Thyroid gland (tissue), 4 donors: ENCODE measurements around the gene AP3S2. TPM values are rescaled to one million over a fixed set of nuclear protein-coding genes. Genes with fewer than 3 reads are reported as not detected.

ENCODE experiments used
- DNase-seq, 2 donors: peaks; one replicate each; pipeline ENCODE4 v3.0.0-alpha.2; 2019
- H3K27ac ChIP-seq, 3 donors: fragments of 200-600 bp; sonication (generic); 1 replicate in 2 of 3; 2 replicates in 1 of 3; pipeline ENCODE4 v1.5.1; 2016 to 2019; ENCODE audit warnings: mild to moderate bottlenecking in 1 of 3, moderate library complexity in 1 of 3
- H3K27me3 ChIP-seq: fragments of 200-600 bp; sonication (generic); one replicate; pipeline ENCODE4 v1.5.1; 2019
- H3K36me3 ChIP-seq, 2 donors: fragments of 200-600 bp; sonication (generic); one replicate each; pipeline ENCODE4 v1.5.1; 2016 to 2019
- H3K4me1 ChIP-seq, 2 donors: fragments of 200-600 bp; sonication (generic); one replicate each; pipeline ENCODE4 v1.5.1; 2017 to 2019
- H3K4me3 ChIP-seq, 3 donors: fragments of 200-600 bp; sonication (generic); replicated peaks in 1 of 3; 1 replicate in 2 of 3; 2 replicates in 1 of 3; pipeline ENCODE4 v1.5.1; 2016; ENCODE audit warnings: mild to moderate bottlenecking in 1 of 3
- H3K9me3 ChIP-seq: fragments of 200-600 bp; sonication (generic); one replicate; pipeline ENCODE4 v1.5.1; 2017
- CTCF ChIP-seq, 6 experiments: fragments of 200-600 bp in 3 of 6; fragments of 450-650 bp in 3 of 6; sonication (generic) in 3 of 6; IDR thresholded peaks; one replicate each; pipeline ENCODE4 v1.5.1; 2016 to 2019; ENCODE audit warnings: antibody characterized with exemption in 6 of 6, mild to moderate bottlenecking in 2 of 6, inconsistent platforms in 1 of 6, moderate library complexity in 1 of 6
- POLR2A ChIP-seq, 2 donors: fragments of 450-650 bp; IDR thresholded peaks; one replicate each; pipeline ENCODE4 v1.6.1; 2017; ENCODE audit warnings: antibody characterized with exemption in 2 of 2, mild to moderate bottlenecking in 2 of 2, moderate library complexity in 1 of 2
- WGBS, 2 donors: methylation state at CpG; one replicate each; pipeline ENCODE4 v1.1.5; 2017; 5-methylcytosine and 5-hydroxymethylcytosine counted together
- intact Hi-C: fragments of 100-400 bp; cut with DNase I; formaldehyde crosslinking; loops from one replicate; pipeline ENCODE4 v1.15.1; 2023
- total RNA-seq, 4 donors: library from RNA; depleted of rRNA; stranded (reverse); fragments of >200 nt; gene quantifications; one replicate each; pipeline ENCODE4 v1.2.3, GENCODE V29; 2016

The AP3S2 gene
- total RNA-seq, 4 donors from 2014 or later: 59.6 to 98.6 (median 67.6) TPM

GRCh38 chr15:89878323-89878722 is 15.5 kb downstream of the AP3S2 start:
- 79 to 85% methylated on average over 3 of the region's 3 CpGs for WGBS, 2 donors
- intact Hi-C loops: loop anchor here (5.0 kb wide), 1 partner anchor 116 kb away; no protein-coding TSS in a partner anchor
- H3K27ac ChIP-seq: no peak overlapping the region
- no peaks in the 10 kb centered on the region for H3K9me3 ChIP-seq
- no peak for TF ChIP-seq CTCF (IDR thresholded peaks at IDR 0.05)
- TF ChIP-seq POLR2A (IDR thresholded peaks at IDR 0.05): no peak
- no peaks in the 10 kb centered on the region for H3K27me3 ChIP-seq
- peaks cover 0 to 24% of the 10 kb centered on the region in 2 donors for H3K36me3 ChIP-seq
- no peak overlapping the region for H3K4me3 ChIP-seq
- DNase-seq: no peak
- H3K4me1 ChIP-seq: no peaks in the 10 kb centered on the region

- no peak for TF ChIP-seq POLR2A (IDR thresholded peaks at IDR 0.05)
- no peak for TF ChIP-seq CTCF (IDR thresholded peaks at IDR 0.05)
- H3K4me3 ChIP-seq: no peak overlapping the region
- no peak overlapping the region for H3K27ac ChIP-seq
- peaks cover 0 to 17% of the 10 kb centered on the region in 2 donors for H3K36me3 ChIP-seq
- H3K4me1 ChIP-seq: no peaks in the 10 kb centered on the region
- no peaks in the 10 kb centered on the region for H3K9me3 ChIP-seq
- intact Hi-C loops: loop anchor here (5.0 kb wide), 1 partner anchor 115 kb away; no protein-coding TSS in a partner anchor
- WGBS, 2 donors: 79 to 90% methylated on average over 2 of the region's 2 CpGs
- no peaks in the 10 kb centered on the region for H3K27me3 ChIP-seq
- DNase-seq: no peak
Measured at GRCh38 chr15:89877083-89877425, 16.7 kb downstream of the AP3S2 start.

- H3K36me3 ChIP-seq: peaks cover 0 to 17% of the 10 kb centered on the region in 2 donors
- H3K4me3 ChIP-seq: no peak overlapping the region
- no peaks in the 10 kb centered on the region for H3K9me3 ChIP-seq
- WGBS, 2 donors: 91 to 93% methylated on average over 4 of the region's 4 CpGs
- intact Hi-C loops: loop anchor here (5.0 kb wide), 1 partner anchor 114 kb away; no protein-coding TSS in a partner anchor
- H3K27ac ChIP-seq: no peak overlapping the region
- H3K4me1 ChIP-seq: no peaks in the 10 kb centered on the region
- H3K27me3 ChIP-seq: no peaks in the 10 kb centered on the region
- no peak for TF ChIP-seq POLR2A (IDR thresholded peaks at IDR 0.05)
- no peak for TF ChIP-seq CTCF (IDR thresholded peaks at IDR 0.05)
- no peak for DNase-seq
Measured at GRCh38 chr15:89876396-89877082, 17.3 kb downstream of the AP3S2 start.

- Histone ChIP-seq H3K4me1 (peaks cover 0 to 1% of the 10 kb centered on the region in 2 donors), H3K27ac (no peak overlapping the region), H3K36me3 (peaks cover 0 to 17% of the 10 kb centered on the region in 2 donors), H3K27me3 (no peaks in the 10 kb centered on the region), H3K4me3 (no peak overlapping the region), H3K9me3 (no peaks in the 10 kb centered on the region)
- DNase-seq: no peak
- 94 to 96% methylated on average over 6 of the region's 6 CpGs for WGBS, 2 donors
- intact Hi-C loops: loop anchor here (5.0 kb wide), 1 partner anchor 113 kb away; no protein-coding TSS in a partner anchor
- no peak for TF ChIP-seq CTCF (IDR thresholded peaks at IDR 0.05)
- TF ChIP-seq POLR2A (IDR thresholded peaks at IDR 0.05): no peak
Measured at GRCh38 chr15:89875741-89876140, 18.1 kb downstream of the AP3S2 start.

GRCh38 chr15:89874926-89875564 is 18.7 kb downstream of the AP3S2 start:
- 26 to 28% methylated on average over 10 of the region's 10 CpGs for WGBS, 2 donors
- Histone ChIP-seq H3K9me3 (no peaks in the 10 kb centered on the region), H3K4me3 (no peak overlapping the region), H3K27ac (no peak overlapping the region), H3K4me1 (peaks cover 0 to 5% of the 10 kb centered on the region in 2 donors), H3K36me3 (peaks cover 0 to 17% of the 10 kb centered on the region in 2 donors), H3K27me3 (no peaks in the 10 kb centered on the region)
- peak; percentile 81 to 84 for DNase-seq
- intact Hi-C loops: loop anchor here (5.0 kb wide), 1 partner anchor 113 kb away; no protein-coding TSS in a partner anchor
- no peak for TF ChIP-seq POLR2A (IDR thresholded peaks at IDR 0.05)
- peak; percentile 79 to 92 (median 82) for TF ChIP-seq CTCF (IDR thresholded peaks at IDR 0.05)
